Smooth muscle cell (in vitro differentiated cells): ENCODE measurements around the gene CEACAM3. TPM values are rescaled to one million over a fixed set of nuclear protein-coding genes. Genes with fewer than 3 reads are reported as not detected.

ENCODE experiments used
- DNase-seq: peaks from one replicate; lab custom pipeline; 2025; ENCODE audit not compliant: unreplicated experiment; lab: John Stamatoyannopoulos, UW
- H2AFZ ChIP-seq: fragments of 200-600 bp; sonication (generic); 2 replicates; pipeline ENCODE4 v1.6.0; 2016; ENCODE audit warnings: antibody characterized with exemption, low read depth, mild to moderate bottlenecking
- H3F3A ChIP-seq: fragments of 200-600 bp; sonication (generic); 2 replicates; pipeline ENCODE4 v1.6.0; 2017; ENCODE audit warnings: antibody characterized with exemption, low read depth
- H3K27ac ChIP-seq: fragments of 200-600 bp; sonication (generic); 2 replicates; pipeline ENCODE4 v1.5.1; 2016; ENCODE audit warnings: low read depth, mild to moderate bottlenecking
- H3K27me3 ChIP-seq: fragments of 200-600 bp; sonication (generic); 2 replicates; pipeline ENCODE4 v1.6.1; 2016; ENCODE audit warnings: low read depth, mild to moderate bottlenecking
- H3K36me3 ChIP-seq: fragments of 200-600 bp; sonication (generic); 2 replicates; pipeline ENCODE4 v1.5.1; 2016; ENCODE audit warnings: low read depth
- H3K4me1 ChIP-seq: fragments of 200-600 bp; sonication (generic); 2 replicates; pipeline ENCODE4 v1.5.1; 2016; ENCODE audit warnings: low read depth
- H3K4me2 ChIP-seq: fragments of 200-600 bp; sonication (generic); 2 replicates; pipeline ENCODE4 v1.6.0; 2016; ENCODE audit warnings: mild to moderate bottlenecking
- H3K4me3 ChIP-seq: fragments of 200-600 bp; sonication (generic); 2 replicates; pipeline ENCODE4 v1.5.1; 2016; ENCODE audit warnings: mild to moderate bottlenecking
- H3K79me2 ChIP-seq: fragments of 200-600 bp; sonication (generic); 2 replicates; pipeline ENCODE4 v1.6.0; 2016; ENCODE audit warnings: low read depth, mild to moderate bottlenecking
- H3K9ac ChIP-seq: fragments of 200-600 bp; sonication (generic); 2 replicates; pipeline ENCODE4 v1.6.0; 2016; ENCODE audit warnings: low read depth
- H3K9me3 ChIP-seq: fragments of 200-600 bp; sonication (generic); replicated peaks from 2 replicates; pipeline ENCODE4 v1.5.1; 2016; ENCODE audit warnings: low read depth
- H4K20me1 ChIP-seq: fragments of 200-600 bp; sonication (generic); 2 replicates; pipeline ENCODE4 v1.6.0; 2016; ENCODE audit warnings: low read depth
- CTCF ChIP-seq: fragments of 200-600 bp; sonication (generic); IDR thresholded peaks from 2 replicates; pipeline ENCODE4 v1.5.1; 2017; ENCODE audit warnings: borderline replicate concordance, mild to moderate bottlenecking, antibody characterized with exemption; ENCODE audit not compliant: insufficient read depth, poor library complexity, severe bottlenecking
- WGBS: methylation state at CpG from one replicate; pipeline ENCODE4 v1.1.7; 2016; ENCODE audit warnings: low lambda C conversion rate; 5-methylcytosine and 5-hydroxymethylcytosine counted together
- polyA plus RNA-seq: library from polyadenylated mRNA; unstranded; fragments of >200 nt; fragmentation: Nextera tagmentation; extraction: Ambion mirVana; gene quantifications from 2 replicates; pipeline ENCODE4 v1.2.1, GENCODE V29; 2016
- total RNA-seq: library from RNA; depleted of rRNA; stranded (reverse); fragments of >200 nt; gene quantifications from 2 replicates; pipeline ENCODE4 v1.2.3, GENCODE V29; 2014

CEACAM3 gene
- total and polyA plus RNA-seq, 2 experiments from 2014 or later, result not detected

- no peaks in the 10 kb centered on the region for H3K36me3 ChIP-seq
- H3K27ac ChIP-seq, result no peak overlapping the region
- no peaks in the 10 kb centered on the region for H3K27me3 ChIP-seq
- H2AFZ ChIP-seq, result no peak overlapping the region
- no peak for TF ChIP-seq CTCF
- no peak overlapping the region for H3K9ac ChIP-seq
- no peak overlapping the region for H3K4me3 ChIP-seq
- no peaks in the 10 kb centered on the region for H3F3A ChIP-seq
- H4K20me1 ChIP-seq, result no peaks in the 10 kb centered on the region
- H3K4me2 ChIP-seq, result no peak overlapping the region
- WGBS, result 72% methylated on average over 3 of the region's 3 CpGs
- H3K4me1 ChIP-seq, result no peaks in the 10 kb centered on the region
- no peak for DNase-seq
- H3K9me3 ChIP-seq, result no peaks in the 10 kb centered on the region
- no peaks in the 10 kb centered on the region for H3K79me2 ChIP-seq
Measured at GRCh38 chr19:41811036-41811435, 14.6 kb downstream of the CEACAM3 start.

GRCh38 chr19:41811981-41812380, 15.6 kb downstream of the CEACAM3 start:
- no peak for TF ChIP-seq CTCF
- H4K20me1 ChIP-seq, result no peaks in the 10 kb centered on the region
- WGBS, result 64% methylated on average over 3 of the region's 3 CpGs
- H3F3A ChIP-seq, result no peaks in the 10 kb centered on the region
- no peaks in the 10 kb centered on the region for H3K9me3 ChIP-seq
- no peak for DNase-seq
- H3K27ac ChIP-seq, result no peak overlapping the region
- no peak overlapping the region for H2AFZ ChIP-seq
- no peak overlapping the region for H3K9ac ChIP-seq
- no peaks in the 10 kb centered on the region for H3K27me3 ChIP-seq
- H3K36me3 ChIP-seq, result no peaks in the 10 kb centered on the region
- H3K4me1 ChIP-seq, result no peaks in the 10 kb centered on the region
- no peaks in the 10 kb centered on the region for H3K79me2 ChIP-seq
- H3K4me2 ChIP-seq, result no peak overlapping the region
- no peak overlapping the region for H3K4me3 ChIP-seq

GRCh38 chr19:41813911-41814310, 17.5 kb downstream of the CEACAM3 start:
- WGBS, result 68% methylated on average over 4 of the region's 4 CpGs
- H4K20me1 ChIP-seq, result no peaks in the 10 kb centered on the region

More at GRCh38 chr19:41813911-41814310, 17.5 kb downstream of the CEACAM3 start:
- Histone ChIP-seq H3K9ac (no peak overlapping the region), H3K27ac (no peak overlapping the region), H3K9me3 (no peaks in the 10 kb centered on the region), H3K79me2 (no peaks in the 10 kb centered on the region), H3K4me1 (no peaks in the 10 kb centered on the region), H2AFZ (no peak overlapping the region), H3K27me3 (no peaks in the 10 kb centered on the region), H3K4me2 (no peak overlapping the region), H3K36me3 (no peaks in the 10 kb centered on the region), H3K4me3 (no peak overlapping the region), H3F3A (no peaks in the 10 kb centered on the region)
- no peak for DNase-seq
- no peak for TF ChIP-seq CTCF
